Amniotic epithelial cell (primary cell): ENCODE results near the gene CFAP46.
"Not testable (repeated sequence)": the region's sequence is repeated elsewhere in the genome, so short reads cannot be mapped to it uniquely, and the experiment has no call there.

Experiments
- DNase-seq: peaks from one replicate; pipeline ENCODE4 v3.0.0-alpha.2; 2010; ENCODE audit warnings: low read depth

CFAP46 gene

DNA sequence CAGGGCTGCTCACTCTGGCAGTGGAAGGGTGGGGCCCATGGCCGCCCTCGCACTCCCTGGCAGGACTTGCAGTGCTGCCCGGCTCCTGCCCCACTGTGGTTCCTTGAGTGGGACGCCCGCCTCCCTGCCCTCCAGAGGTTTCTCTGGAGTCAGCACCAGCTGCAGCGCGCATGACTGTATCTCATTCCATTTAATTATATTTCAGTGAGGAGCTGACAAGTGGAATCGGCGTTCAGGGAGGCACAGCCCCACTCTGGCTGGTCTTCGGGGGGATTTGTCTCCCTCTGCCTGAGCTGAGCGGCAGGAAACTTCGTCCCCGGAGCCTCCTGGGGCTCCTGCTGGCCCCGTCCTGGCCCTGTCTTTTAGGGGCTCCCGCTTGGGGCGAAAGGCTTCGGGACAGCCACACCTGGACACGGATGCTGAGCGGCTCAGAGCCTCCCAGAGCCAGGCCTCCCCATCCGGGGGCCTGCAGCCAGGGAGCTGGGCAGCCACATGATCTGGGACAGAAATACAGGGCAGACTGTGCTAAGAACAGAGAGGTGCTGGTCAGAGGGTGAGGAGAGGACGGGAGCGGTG is 81.2 kb downstream of the CFAP46 start:
- no peak for DNase-seq

DNA sequence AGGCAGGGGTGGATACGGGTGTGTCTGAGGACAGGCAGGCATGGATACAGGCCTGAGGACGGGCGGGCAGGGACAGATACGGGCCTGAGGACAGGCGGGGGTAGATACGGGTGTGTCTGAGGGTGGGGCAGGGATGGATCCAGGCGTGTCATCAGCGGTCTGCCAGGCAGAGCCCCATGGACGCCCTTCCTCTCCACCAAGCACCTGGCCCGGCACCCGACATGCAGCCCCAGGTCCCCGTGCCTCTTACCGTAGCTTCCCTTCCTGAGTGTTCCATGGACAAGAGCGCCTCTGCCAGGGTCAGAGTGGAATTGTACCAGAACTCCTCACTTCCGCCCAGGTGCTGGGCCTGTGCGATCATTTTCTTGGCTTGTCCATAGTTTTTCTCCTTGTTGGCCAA is 81.8 kb downstream of the CFAP46 start:
- DNase-seq = no peak

DNA sequence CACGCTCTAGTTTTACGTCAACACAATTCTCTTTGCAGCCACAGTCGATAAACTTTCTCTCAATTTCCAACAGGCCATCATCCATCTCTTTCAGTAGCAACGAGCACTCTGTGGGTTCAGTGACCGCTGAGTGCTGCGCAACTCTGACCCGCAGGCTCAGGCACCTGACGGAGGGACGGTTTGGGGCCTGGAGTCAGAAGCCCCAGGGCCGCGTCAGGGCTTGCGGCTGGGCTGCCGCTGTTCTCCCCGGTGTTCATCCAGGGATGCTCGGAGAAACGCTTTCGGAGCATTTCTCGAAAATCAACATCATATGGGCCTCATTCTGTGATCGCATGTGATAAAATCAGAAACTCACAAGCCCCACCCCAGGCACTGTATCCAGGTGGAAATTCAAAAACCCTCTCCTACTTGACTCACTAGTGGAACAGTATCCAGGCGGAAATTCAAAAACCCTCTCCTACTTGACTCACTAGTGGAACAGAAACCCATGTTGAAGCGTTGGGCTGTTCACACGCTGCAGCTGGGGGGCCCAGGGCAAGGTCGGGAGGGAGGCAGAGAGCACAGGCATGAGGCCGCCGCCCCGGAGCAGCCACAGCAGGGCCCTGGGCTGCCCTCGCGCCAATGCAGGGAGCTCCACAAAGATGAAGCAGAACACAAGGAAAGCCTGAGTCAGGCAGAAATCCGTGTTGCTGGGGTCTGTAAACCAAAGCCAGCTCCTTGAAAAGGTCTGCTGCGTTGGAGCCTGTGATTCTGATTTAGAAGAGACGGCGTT is 83.1 kb downstream of the CFAP46 start:
- DNase-seq = no peak

DNA sequence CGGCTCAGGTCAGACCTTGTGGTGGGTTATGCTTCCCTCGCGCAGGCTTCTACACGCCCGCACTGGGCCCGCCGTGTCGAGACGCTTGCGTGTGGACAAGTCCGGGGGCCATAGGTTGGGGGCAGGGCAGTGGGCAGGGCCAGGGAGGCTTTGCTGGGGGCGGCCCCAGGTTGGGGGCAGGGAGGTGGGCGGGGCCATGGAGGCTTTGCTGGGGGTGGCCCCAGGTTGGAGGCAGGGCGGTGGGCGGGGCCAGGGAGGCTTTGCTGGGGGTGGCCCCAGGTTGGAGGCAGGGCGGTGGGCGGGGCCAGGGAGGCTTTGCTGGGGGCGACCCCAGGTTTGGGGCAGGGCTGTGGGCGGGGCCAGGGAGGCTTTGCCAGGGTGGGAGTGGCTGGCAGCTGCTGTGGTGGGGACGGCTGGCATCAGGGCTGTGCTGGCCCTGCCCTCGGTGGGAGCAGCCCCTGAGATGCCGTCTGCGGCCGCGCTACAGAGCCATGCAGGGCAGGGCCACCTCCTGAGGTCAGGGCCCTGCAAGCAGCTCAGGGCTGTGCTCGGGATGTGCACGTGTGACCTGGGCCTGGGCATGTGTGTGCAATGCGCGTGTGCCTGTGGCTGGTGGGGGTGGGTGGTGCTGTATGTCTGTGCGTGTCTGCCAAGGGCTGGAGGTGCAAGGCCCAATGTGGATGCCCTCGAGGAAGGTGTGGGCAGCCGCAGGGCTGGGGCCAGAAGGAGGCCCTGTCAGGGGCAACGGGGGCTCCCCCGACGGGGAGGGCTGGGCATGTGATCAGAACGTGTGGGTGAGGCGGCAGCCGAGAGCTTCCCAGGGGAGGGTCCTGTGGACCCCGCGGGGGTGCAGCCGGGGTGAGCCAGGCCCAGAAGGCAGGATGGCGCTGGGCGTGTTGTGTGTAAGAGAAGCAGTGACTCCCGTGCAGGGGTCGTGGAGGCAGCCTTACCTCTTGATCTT is 84.0 kb downstream of the CFAP46 start:
- DNase-seq = no peak

DNA sequence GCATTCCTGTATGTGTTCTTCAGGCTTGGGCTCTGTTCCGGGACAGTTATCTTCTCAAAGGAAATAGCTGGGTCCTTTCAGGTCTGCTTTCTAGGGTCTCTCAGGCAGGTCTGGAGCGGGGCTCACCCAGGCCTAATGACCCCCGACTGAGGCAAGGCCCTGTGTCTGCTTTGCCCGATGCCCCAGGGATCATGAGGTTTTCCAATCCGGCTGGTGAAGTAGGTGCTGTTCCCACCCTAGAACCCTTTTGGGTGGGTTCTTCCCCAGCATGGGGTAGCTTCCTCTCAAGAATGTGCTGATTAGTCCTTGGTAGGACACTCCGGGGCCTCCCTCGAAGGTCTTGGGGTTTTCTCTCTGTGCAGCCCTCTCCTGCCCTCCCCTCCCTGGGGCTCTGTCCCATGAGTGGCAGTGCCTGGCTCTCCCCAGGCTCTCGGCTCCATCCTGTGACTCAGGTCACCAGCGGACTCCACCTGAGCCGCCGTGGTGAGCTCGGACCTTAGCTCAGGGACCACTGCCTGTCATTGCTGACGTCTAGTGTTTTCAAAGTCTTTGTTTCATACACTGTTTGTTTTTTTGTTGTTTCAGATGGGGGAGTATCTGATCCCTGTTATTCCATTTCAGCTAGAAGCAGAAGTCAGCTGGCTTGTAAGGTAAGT is 85.4 kb downstream of the CFAP46 start:
- DNase-seq = no peak

DNA sequence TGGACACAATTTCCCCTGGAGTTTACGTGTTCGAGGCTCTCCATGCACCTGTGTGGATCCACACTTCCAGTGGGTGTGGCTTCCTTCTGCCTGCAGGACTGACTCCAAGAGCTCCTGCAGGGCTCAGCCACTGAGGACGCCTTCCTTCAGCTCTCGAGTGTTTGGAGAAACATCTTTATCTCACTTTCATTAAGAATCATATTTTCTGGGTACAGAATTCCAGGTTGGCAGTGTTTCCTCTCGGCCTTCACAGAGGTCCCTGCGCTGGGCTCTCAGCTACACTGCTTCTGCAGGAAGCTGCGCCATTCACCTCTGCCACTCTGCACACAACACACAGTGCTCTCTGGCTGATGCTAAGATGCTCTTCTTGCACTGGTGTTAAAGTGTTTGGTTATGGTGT is 86.5 kb downstream of the CFAP46 start:
- no peak for DNase-seq

DNA sequence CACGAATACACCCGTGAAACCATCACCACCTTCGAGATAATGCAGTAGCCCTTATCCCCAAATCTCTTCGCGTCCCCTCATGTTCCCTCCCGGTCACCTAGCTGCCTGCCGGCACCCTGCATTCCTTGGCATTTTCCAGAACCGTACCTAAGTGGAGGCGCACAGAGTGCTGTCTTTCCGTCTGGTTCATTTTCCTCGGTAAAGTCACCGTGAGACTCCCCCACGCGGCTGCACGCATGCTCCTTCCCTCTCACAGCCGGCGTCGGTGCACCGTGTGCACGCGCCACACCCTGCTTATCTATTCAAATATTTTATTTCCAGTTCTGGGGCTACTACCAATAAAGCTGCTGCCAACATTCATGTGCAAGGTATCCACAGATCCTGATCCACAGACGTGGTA is 90.9 kb downstream of the CFAP46 start:
- DNase-seq = no peak

DNA sequence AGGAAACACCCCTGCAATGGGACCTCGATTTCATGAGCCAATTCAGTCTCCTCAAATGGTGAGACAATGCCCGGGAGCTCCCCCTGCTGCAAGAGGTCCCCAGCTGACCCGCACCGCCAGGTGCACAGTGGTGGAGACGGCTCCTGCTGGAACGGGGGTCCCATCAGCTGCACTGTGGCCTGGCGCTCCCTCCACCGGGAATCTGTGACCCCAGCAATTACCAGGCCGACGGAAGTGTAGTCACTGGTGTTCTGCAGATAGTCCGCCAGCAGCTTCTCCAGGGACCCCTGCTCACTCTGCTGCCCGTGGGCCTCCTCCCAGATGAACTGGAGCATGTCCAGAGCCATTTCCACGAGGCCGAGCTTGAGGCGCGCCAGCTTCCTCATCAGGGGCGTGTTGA is 91.5 kb downstream of the CFAP46 start:
- DNase-seq = no peak

DNA sequence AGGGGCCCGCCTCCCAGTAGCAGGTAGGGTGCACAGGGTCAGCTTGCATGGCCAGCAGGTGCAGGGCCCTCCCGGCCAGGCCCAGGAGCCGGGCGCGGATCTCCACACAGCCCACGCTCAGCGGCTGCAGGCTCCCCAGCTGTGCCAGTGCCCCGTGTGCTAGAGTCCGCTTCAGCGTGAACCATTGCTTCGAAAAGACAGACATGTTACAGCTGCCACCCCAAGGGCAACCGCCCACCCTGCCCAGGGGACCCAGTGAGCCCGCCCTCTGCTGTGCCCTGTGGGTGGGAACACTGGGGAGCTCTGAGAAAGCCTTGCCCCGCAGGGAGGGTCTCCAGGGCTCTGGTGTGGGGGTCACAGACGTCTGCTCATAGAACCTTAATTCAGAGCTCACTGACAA is 92.1 kb downstream of the CFAP46 start:
- DNase-seq = no peak

DNA sequence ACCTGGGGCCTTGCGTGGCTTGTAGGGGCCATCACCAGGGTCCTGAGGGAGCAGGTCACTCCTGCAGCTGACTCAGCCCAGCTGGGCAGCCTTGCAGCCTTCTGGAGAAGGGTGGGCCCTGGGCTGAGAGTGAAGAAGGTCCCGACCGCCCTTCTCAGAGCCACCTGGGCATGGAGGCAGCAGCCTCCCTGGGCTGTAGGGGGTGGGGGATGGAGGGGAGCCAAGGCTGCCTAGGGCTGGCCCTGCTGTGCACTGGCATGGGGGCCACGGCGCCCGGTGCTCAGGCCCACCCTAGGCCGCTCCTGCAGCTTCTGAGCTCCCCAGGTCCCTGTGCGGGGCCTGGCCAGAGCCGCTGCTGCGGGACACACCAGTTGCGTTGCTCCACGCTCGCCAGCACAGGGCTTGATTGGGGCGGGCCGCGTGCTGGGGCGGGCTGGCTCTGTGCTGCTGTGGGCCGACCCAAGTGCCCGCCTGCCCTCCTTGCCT is 92.8 kb downstream of the CFAP46 start:
- no peak for DNase-seq

DNA sequence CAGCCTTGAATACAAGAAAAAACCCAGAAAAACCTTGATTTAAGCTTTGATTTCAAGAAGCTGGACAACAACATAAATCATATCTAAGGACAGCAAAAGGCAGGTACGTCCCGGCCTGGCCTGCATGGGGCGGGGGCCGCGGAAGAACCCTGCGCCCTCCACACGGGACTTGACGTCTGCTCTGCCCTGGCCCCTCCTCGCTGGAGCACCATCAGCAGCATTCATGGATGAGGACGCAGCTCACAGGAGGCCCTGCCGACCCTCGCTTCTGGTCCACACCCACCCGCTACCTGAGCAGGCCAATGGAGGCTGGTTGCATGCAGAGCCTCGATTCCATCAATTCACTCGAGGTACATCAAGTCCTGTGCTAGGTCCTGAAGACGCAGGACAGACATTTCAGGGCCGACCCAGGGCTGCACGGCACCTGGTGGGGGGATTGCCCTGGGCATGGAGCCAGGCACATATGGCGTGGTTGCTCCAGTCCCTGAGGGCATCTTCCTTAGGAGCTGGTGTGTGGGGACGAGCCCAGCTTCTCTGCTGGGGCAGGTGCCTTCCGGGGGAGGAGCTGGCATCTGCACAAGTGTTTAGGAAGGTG is 93.3 kb downstream of the CFAP46 start:
- no peak for DNase-seq

DNA sequence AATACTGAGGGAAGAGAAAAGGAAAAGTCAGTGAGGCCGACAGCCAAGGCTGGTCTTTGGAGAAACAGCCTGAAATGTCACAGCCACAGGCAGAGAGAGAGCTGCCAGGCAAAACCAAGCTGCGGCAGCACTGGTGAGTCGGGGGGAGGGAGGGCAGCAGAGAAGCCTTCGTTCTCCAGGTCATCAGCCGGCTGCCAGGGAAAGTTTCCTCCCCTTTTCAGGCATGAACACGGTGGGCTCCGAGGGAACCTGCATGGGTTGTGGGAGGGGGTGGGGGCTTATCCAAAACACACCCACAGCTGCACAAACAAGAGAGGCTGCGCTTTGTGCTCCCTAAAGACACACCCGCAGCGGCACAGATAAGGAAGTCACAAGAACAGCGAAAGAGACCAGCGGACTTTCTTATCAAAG is 94.1 kb downstream of the CFAP46 start:
- no peak for DNase-seq

DNA sequence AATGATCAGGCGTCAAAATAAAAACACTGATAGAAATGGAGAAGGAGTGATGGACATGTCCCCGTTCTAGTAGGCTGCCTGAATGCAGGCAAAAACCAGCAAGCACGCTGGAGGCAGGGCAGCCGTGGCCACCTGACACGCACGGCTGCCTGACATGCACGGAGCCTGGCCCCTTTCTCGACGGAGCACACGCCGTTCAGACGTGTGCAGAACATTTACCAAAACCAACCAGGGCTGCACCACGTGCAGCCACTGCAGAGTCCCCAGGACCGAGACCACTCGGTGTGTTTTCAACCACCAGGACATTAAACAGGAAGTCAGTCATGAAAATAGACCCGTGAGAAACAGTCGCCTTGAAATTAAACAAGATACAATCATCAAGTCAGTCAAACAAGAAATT is 94.5 kb downstream of the CFAP46 start:
- DNase-seq = no peak

DNA sequence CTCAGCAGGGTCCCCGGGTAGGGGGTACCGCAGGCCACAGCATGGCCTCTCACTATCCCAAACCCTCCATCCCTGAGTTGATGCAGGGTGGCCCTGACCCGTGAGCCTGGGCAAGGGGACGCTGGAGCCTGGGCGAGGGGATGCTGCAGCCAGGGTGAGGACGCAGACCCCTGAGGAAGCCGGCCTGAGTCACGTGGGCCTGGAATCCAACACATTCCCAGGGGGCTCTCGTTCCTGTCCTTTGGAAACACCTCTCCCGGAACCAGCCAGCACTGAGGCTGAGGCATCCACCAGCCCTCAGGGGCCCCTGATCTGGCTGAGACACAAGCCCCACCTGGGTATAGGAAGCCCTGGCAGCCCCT is 95.0 kb downstream of the CFAP46 start:
- DNase-seq = no peak

DNA sequence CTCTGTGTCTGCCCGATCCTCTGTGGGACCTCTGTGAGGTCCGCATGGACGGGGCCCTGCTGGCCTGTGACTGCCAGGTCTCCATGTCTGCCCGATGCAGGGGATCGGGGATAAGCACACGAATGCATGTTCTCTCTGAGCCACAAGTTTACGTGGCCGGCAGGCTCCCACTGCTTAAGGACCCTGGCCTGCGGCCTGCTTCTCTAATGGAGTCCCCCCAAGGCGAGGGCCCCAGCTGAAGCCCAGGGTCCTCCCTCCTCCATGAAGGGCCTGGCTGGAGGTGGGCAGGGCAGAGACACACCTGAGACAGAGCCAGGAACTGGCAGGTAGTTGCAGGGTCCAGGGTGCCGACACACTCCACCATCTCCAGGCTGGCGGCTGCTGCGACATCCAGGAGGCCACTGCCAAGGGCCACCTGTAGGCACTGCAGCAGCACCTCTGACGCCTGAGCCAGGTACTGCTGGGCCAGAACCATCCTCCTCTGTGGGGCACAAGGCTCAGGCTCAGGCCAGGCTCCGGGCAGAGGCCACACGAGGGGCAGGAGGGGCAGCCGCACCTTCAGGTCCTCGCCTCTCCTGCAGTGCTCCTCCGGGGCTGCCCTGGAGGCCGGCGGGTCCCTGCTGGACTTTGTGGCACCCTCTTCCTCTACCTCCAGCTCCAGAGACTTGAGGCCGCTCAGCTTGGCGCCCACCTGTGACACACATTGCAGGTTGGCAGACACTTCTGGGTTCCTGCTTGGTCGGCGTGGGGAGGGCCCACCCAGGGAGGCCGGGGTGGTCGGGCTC is 95.5 kb downstream of the CFAP46 start:
- no peak for DNase-seq

DNA sequence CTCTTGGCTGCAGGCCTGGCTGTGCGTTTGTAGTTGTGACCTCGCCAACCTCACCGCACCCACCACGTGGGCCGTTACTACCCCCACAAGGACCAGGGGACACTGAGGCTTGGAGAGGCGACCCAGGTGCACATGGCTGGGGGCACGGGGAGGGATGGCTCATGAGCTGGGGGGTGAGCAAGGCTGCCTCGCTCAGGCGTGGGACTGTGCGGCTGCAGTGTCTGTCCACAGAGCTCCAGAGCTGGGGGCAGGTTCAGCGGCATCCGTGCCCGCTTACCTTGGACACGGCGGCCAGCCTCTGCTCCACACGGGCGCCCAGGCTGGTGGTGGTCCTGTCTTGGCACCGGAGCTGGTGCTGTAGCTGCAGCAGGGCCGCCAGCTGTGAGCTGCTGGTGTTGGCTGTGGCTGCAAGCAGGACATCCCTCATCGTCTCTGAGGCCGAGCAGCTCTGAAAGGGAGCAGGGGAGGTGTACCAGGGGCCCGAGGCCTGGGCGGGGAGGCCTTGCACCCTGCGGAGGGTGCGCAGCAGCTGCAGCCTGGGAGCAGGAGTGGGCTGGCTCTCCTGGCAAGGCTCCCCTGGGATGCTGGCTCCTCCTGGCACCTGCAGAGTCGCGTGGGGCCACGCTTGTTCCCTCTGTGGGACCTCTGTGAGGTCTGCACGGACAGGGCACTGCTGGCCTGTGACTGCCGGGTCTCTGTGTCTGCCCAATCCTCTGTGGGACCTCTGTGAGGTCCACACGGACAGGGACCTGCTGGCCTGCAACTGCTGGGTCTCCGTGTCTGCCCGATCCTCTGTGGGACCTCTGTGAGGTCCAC is 96.4 kb downstream of the CFAP46 start:
- DNase-seq = no peak

DNA sequence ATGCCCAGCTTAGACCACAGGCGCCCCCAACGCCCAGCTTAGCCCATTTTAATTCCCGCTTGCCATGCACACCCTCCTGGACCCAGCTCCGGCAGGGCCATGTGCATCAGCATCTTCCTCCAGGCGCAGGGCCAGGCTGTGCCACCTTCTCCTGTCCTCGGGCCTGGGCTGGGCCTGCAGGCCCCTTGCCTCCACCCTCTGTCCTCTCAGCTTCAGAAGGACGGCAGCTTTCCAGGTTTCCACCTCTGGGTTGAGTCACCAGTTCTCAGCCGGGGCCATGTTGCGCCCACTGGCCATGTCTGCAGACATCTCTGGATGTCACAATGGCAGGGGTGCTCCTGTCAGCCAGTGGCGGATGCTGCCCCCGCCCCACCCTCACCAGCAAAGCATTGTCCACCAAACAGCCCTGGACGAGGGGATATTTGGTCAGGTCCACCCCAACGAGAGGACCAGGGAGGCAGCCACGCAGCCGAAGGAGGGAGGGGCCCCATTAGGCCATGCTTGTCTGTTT is 97.3 kb downstream of the CFAP46 start:
- DNase-seq = no peak

DNA sequence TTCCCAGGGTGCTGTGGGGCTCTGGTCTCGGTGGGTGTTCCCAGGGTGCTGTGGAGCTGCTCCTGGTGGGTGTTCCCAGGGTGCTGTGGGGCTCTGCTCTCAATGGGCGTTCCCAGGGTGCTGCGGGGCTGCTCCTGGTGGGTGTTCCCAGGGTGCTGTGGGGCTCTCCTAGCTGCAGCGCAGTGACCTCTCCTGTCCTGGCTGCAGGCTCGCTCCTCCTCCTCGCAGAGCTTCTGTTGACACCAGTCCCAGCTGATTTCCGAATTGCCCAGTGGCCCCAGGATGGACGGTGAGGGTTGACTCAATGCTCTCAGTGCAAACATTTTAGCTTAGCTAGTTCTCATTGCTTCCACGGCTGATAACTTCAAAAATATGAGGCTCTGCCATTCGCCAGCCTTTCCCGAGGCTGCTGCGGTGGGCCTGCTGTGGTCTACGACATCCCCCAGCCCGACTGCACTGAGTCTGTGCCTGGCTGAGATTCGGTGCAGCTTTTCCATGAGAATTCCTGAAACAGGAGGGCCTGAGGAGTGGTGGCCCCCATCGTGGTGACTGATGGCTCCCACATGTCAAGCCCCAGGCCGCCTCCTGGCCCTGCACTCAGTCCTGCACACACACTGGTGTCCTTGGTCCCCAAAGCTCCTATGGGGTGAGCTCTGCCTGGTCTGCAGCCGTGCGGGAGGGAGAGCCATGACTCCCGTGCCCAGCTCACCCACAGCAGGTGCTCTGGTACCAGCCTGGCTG is 98.1 kb downstream of the CFAP46 start:
- DNase-seq = no peak

DNA sequence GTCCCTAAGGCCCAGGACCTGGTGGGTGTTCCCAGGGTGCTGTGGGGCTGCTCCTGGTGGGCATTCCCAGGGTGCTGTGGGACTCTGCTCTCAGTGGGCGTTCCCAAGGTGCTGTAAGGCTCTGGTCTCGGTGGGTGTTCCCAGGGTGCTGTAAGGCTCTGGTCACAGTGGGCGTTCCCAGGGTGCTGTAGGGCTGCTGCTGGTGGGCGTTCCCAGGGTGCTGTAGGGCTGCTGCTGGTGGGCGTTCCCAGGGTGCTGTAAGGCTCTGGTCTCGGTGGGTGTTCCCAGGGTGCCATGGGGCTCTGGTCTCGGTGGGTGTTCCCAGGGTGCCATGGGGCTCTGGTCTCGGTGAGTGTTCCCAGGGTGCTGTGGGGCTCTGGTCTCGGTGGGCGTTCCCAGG is 99.1 kb downstream of the CFAP46 start:
- DNase-seq = not testable (repeated sequence)
